Peyer's patch (tissue), 4 donors: ENCODE data around the gene PATE3. TPM values are rescaled to one million over a fixed set of nuclear protein-coding genes. Genes with fewer than 3 reads are reported as not detected.

Experiments
- DNase-seq, 3 donors: peaks; one replicate each; pipeline ENCODE4 v3.0.0-alpha.2; 2017 to 2019
- H3K27ac ChIP-seq, 4 donors: fragments of 200-600 bp; sonication (generic); one replicate each; pipeline ENCODE4 v1.5.1; 2016 to 2019
- H3K27me3 ChIP-seq, 2 donors: fragments of 200-600 bp; sonication (generic); one replicate each; pipeline ENCODE4 v1.5.1; 2019
- H3K36me3 ChIP-seq, 3 donors: fragments of 200-600 bp; sonication (generic); one replicate each; pipeline ENCODE4 v1.5.1; 2016 to 2019
- H3K4me1 ChIP-seq, 4 donors: fragments of 200-600 bp; sonication (generic); one replicate each; pipeline ENCODE4 v1.5.1; 2016 to 2019
- H3K4me3 ChIP-seq, 4 donors: fragments of 200-600 bp; sonication (generic); 1 replicate in 3 of 4; 2 replicates in 1 of 4; pipeline ENCODE4 v1.5.1; 2016 to 2019; ENCODE audit warnings: mild to moderate bottlenecking in 1 of 4
- H3K9me3 ChIP-seq, 4 donors: fragments of 200-600 bp; sonication (generic); one replicate each; pipeline ENCODE4 v1.5.1; 2016 to 2019; ENCODE audit warnings: mild to moderate bottlenecking in 1 of 4
- CTCF ChIP-seq, 6 experiments: fragments of 450-650 bp in 4 of 6; fragments of 200-600 bp in 2 of 6; sonication (generic) in 1 of 6; IDR thresholded peaks; one replicate each; pipeline ENCODE4 v1.5.1; 2017 to 2019; ENCODE audit warnings: antibody characterized with exemption in 6 of 6, mild to moderate bottlenecking in 3 of 6, moderate library complexity in 1 of 6
- POLR2A ChIP-seq, 2 donors: fragments of 450-650 bp; IDR thresholded peaks; one replicate each; pipeline ENCODE4 v1.5.1; 2017; ENCODE audit warnings: antibody characterized with exemption in 2 of 2, mild to moderate bottlenecking in 2 of 2, moderate library complexity in 2 of 2
- total RNA-seq, 4 donors: library from RNA; depleted of rRNA; stranded (reverse); fragments of >200 nt; gene quantifications; one replicate each; pipeline ENCODE4 v1.1.0, GENCODE V29; 2016

PATE3 gene
- total RNA-seq, 4 donors from 2014 or later: not detected

DNA sequence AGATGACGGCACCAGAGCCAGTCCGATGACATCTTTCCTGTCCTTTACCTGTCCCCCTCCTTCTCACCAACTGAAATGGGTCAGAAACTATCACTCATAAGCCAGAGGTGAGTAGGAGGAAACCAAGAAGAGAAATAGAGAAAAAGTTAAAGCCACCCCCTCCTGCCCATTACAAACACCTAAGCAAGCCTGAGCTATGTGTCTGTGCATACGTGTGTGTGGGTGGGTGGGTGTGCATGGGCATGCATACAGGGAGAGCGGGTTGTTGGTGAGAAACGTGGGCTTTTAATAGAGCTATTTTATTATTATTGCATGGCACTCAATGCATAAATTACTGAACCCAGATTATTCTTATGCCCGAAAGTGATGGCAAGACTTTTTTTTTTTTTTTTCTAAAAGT, 47.8 kb downstream of the PATE3 start:
- Histone ChIP-seq H3K4me1 (no peaks in the 10 kb centered on the region), H3K9me3 (no peaks in the 10 kb centered on the region), H3K4me3 (no peak overlapping the region), H3K27me3 (no peaks in the 10 kb centered on the region), H3K36me3 (no peaks in the 10 kb centered on the region), H3K27ac (no peak overlapping the region)
- TF ChIP-seq POLR2A (IDR thresholded peaks at IDR 0.05) (no peak), CTCF (IDR thresholded peaks at IDR 0.05) (no peak)
- DNase-seq: no peak

Other genes starting within 250 kb of the PATE3 start
- gene EI24, start 218.7 kb upstream of the PATE3 start, total RNA-seq: 10 to 100 TPM; 43.4 to 92.4 (median 51.2) TPM
- 10 to 100 TPM; 36.3 to 73.1 (median 50.1) TPM for gene STT3A, start 195.3 kb upstream of the PATE3 start, total RNA-seq
- 10 to 100 TPM in 1 of 4 donors, 1 to 10 TPM in 3; 4.2 to 13.2 (median 6.3) TPM for gene CHEK1, start 163.0 kb upstream of the PATE3 start, total RNA-seq
- gene ACRV1, start 107.3 kb upstream of the PATE3 start, total RNA-seq: not detected
- gene PATE1, start 41.8 kb upstream of the PATE3 start, total RNA-seq: not detected
- not detected for gene PATE2, start 9.3 kb upstream of the PATE3 start, total RNA-seq
- gene PATE4, start 45.2 kb downstream of the PATE3 start, total RNA-seq: not detected
- 1 to 10 TPM in 3 of 4 donors, not detected in 1; 2.7 to 3.3 (median 2.8) TPM for gene HYLS1, start 99.5 kb downstream of the PATE3 start, total RNA-seq
- gene PUS3, start 115.1 kb downstream of the PATE3 start, total RNA-seq: 1 to 10 TPM; 2.5 to 7.9 (median 5.8) TPM
- under 1 TPM in 1 of 4 donors, not detected in 3; 0.40 TPM for gene DDX25, start 116.4 kb downstream of the PATE3 start, total RNA-seq
- gene VSIG10L2, start 157.9 kb downstream of the PATE3 start, total RNA-seq: not detected